Suprapubic skin (tissue), 4 donors: Measurements from ENCODE around the gene WFDC5.

Experiments
- POLR2A ChIP-seq, 2 donors: fragments of 450-650 bp; IDR thresholded peaks; one replicate each; pipeline ENCODE4 v1.6.1; 2017; ENCODE audit warnings: antibody characterized with exemption in 2 of 2, mild to moderate bottlenecking in 2 of 2, moderate library complexity in 2 of 2
- POLR2AphosphoS5 ChIP-seq, 3 donors: sonication (generic); formaldehyde crosslinking; IDR thresholded peaks; one replicate each; pipeline ENCODE4 v1.6.1; 2017; ENCODE audit warnings: antibody characterized with exemption in 3 of 3
- TF ChIP-seq, protein P1 (sequence below), 2 donors: fragments of 200-600 bp in 1 of 2; fragments of 450-650 bp in 1 of 2; sonication (generic) in 1 of 2; IDR thresholded peaks; one replicate each; pipeline ENCODE4 v1.5.1; 2016 to 2019; ENCODE audit warnings: antibody characterized with exemption in 2 of 2, mild to moderate bottlenecking in 1 of 2, moderate library complexity in 1 of 2

DNA sequence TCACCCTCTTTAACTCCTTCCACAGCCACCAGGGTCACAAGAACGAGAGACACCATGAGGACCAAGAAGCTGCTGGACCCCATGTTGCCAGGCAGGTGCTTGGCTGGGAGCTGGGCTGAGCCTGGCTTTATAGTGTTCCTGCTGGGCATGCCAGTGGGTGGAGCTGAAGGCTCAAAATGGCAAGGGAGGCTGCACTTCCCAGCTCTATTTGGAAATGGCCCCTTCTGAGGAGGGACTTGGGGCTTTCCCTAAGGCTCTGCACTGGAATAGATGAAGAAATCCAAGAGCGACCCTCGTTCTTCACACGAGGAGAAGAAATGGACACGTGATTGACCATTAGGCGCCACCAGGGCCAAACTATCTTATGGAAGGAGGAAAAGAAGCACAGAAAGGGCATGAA, 9.4 kb upstream of the WFDC5 start, which contains the start of gene WFDC12:
- TF ChIP-seq, protein P1, sequence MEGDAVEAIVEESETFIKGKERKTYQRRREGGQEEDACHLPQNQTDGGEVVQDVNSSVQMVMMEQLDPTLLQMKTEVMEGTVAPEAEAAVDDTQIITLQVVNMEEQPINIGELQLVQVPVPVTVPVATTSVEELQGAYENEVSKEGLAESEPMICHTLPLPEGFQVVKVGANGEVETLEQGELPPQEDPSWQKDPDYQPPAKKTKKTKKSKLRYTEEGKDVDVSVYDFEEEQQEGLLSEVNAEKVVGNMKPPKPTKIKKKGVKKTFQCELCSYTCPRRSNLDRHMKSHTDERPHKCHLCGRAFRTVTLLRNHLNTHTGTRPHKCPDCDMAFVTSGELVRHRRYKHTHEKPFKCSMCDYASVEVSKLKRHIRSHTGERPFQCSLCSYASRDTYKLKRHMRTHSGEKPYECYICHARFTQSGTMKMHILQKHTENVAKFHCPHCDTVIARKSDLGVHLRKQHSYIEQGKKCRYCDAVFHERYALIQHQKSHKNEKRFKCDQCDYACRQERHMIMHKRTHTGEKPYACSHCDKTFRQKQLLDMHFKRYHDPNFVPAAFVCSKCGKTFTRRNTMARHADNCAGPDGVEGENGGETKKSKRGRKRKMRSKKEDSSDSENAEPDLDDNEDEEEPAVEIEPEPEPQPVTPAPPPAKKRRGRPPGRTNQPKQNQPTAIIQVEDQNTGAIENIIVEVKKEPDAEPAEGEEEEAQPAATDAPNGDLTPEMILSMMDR (IDR thresholded peaks at IDR 0.05) = no peak
- TF ChIP-seq POLR2AphosphoS5 (IDR thresholded peaks at IDR 0.05) (no peak), POLR2A (IDR thresholded peaks at IDR 0.05) (no peak)
